ENCODE results near the gene ARHGEF9.
"Not testable (repeated sequence)": the region's sequence is repeated elsewhere in the genome, so short reads cannot be mapped to it uniquely, and the experiment has no call there.

The ARHGEF9 gene

DNA sequence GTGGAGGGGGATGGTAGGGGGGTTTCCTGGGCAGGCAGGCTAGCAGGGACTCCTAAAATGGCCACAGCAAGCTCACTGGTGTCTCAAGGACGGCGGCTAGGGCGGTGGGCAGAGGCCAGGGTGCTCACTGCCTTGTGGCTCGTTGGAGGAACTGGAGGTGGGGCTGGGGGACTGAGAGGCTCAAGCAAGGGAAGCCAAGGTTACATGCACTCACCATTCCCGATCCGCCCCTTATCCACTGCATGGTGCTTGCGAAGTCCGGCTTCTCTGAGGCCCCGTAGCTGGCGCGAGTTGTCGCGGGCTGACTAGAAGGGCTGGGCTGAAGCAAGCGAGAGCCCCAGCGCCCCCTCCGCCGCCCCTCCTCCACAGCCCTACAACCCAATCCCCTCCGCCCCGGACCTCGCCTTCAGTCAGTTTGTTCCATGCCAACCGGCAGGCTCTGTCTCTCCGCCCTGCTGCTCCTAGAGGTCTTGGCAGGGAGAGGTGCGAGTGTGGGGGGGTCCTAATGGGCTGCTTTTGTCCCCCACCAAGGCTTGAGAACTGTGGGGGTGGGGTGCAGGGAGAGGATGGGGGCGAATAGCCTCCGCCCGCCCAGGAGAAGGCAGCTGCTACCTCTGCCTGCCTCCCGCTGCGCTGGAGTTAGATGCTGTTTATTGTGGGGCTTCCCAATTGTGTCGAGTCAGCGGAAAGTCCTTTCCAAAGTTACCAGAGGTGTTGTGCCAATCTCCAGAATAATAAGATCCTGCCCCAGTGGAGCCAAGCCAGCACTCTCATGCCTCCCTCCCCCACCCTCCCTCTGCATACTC is at the start of gene ARHGEF9:
ARHGEF9 (minus strand) TSS at position 313 of the 806 bp plus-strand sequence; CDS start at position 244, 69 bp downstream.
- no peak for DNase-seq (ENCODE audit: low spot score)

DNA sequence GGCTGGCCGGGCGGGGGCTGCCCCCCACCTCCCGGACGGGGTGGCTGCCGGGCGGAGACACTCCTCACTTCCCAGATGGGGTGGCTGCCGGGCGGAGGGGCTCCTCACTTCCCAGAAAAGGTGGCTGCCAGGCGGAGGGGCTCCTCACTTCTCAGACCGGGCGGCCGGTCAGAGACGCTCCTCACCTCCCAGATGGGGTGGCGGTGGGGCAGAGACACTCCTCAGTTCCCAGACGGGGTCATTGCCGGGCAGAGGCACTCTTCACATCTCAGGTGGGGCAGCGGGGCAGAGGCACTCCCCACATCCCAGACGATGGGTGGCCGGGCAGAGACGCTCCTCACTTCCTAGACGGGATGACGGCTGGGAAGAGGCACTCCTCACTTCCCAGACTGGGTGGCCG is 40.4 kb upstream of the ARHGEF9 start:
- not testable (repeated sequence) for DNase-seq (ENCODE audit: low spot score)

DNA sequence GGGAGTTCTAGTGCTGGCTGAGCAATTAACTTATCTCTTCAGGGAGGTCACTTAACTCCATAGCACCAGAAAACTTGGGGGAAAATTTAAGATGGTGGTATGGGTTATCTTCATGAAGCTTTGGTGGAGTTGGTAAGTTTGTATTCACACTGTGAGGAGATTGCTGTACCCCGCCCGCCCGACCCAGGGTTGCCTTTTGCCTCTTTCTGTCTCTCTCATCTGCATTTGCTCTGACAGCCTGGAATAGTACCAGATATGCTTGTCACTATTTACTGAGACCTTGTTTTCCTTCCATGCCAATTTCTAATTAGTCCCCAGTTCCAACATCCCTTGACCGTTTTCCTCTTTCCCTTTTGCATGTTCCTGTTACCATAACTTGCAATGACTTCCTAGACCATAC is 33.1 kb upstream of the ARHGEF9 start:
- no peak for DNase-seq (ENCODE audit: low spot score)

DNA sequence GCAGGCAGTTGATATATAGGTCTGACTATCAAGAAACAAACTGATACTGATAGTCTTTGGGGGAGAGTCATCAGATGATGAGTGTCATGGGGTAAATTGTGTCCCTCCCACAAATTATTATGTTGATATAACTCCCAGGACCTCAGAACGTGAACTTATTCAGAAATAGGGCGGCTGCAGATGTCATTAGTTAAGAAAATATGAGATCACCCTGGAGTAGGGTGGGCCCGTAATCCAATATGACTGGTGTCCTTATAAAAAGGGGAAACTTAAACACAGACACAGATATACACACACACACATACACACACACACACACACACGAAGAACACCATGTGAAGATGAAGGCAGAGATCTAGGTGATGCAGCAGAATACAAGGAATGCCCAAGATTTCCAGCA is 32.7 kb upstream of the ARHGEF9 start:
- no peak for DNase-seq (ENCODE audit: low spot score)

DNA sequence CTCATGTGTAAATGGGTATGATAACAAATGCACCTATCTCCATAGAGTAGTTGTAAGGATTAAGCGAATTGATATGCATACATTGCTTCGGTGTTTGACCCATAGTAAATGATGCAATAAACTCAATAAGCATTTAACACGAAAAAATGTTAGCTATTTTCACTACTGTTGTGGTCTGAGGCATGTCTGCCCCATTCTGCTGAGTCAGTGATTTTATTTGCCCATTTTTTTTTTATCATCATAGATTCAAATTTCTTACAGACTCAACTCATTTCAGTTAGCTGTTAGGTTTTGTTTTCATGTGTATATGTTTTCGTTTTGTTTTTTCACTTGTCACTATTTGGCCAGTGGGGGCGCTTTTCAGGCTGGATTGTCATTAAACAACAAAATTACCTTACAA is 27.8 kb upstream of the ARHGEF9 start:
- DNase-seq (ENCODE audit: low spot score), result no peak

DNA sequence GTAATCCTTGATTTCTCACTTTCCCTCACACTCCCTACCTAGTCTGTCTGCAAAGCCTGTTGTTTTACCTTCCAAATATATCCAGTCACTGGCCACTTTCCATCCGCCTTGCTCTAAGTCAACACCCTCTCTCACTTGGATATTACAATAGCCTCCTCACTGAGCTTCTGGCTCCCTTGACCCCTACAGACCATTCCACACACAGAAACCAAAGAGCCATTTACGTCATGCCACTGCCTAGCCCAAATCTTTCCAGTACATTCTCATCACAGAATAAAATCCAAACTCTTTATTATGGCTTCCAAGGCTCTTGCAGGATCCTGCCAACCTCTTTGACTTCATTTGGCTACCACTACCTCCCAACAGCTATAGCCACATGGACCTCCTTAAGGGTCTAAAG is 25.7 kb upstream of the ARHGEF9 start:
- no peak for DNase-seq (ENCODE audit: low spot score)

DNA sequence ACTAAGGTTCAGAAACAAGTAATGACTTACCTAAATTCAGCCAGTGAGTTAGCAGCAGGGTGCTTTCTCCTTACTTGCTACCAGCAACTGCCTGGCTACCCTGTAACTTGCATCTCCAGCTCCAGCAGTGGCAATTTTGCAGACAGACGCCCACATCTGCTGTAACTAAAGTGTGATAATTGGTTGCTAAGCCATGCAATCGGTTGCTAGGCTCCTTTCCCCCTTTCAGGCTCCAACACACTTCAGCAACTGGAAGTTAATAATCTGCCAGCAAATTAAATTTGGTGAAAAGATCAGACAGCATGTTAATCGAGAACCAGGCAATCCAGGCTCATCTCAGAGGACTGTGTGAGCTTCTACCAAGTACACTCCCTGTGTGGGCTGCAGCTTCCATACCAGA is 24.2 kb upstream of the ARHGEF9 start:
- no peak for DNase-seq (ENCODE audit: low spot score)

DNA sequence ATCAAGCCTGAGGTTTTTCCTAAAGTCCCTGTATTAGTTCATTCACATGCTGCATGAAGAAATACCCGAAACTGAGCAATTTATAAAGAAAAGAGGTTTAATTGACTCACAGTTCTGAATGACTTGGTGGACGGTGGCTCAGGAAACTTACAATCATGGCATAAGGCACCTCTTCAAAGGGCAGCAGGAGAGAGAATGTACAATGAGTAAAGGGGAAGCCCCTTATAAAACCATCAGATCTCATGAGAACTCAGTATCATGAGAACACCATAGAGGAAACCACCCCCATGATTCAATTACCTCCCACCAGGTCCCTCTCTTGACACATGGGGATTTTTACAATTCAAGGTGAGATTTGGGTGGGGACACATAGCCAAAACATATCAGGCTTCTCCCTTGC is 10.4 kb upstream of the ARHGEF9 start:
- not testable (repeated sequence) for DNase-seq (ENCODE audit: low spot score)

DNA sequence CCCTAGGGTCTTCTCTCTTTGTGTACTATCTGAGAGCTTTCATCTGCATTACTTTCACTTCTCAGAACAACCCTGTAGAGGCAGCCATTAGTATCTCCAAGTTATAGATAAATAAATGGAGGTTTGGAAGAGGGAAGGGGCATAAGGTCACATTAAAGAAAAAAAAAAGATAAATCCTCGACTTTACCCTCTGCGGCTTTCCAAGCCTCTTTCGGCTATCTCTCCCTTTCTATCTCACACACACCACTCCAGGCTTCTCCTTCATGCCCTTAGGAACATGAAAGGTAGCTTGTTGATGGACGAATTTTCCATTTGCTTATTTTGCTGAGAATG is 660 bp upstream of the ARHGEF9 start:
- no peak for DNase-seq (ENCODE audit: low spot score)

DNA sequence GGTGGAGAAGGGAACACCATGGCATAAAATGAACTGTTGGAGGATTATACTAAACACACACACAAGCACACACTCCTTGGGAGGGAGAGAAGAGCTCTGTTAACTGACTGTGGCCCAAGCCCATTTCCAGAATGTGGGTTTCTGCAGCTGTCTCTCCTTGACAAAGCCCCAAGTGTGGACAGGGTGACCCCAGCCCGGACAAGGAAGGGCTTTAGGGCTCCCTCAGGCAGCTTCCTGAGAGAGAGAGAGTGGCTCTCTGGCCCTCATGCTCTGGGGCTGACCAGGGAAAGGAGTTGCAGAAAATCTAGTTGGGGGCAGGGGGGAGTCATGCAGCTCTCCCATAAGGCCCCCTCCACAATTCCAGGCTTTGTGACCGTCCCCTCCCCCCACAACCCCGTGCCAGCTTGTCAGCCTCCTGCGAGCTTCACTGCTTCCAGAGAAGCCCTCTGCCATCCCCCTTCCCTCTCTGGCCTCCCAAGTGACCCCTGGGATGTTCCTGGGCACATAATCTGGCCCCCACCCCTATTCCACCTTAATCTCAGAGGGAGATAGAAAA is 590 bp downstream of the ARHGEF9 start:
- DNase-seq (ENCODE audit: low spot score), result no peak

DNA sequence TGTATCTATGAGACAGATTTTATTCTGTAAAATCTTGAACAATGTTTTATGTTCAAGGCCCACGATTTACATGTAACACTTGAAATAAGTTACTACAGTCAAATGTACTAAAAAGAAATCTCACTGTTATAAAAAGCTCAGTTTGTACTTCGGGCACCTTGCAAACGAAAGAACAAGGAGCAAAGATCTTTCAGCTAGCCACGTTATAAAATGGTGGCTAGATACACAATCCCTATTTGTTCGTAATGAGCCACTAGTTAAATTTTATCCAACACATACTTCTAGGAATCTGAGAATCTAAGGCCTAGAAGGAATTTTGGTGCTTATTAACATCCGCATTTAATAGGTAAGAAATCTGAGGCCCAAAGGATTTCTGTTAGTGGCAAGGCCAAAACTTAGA is 2.5 kb downstream of the ARHGEF9 start:
- DNase-seq (ENCODE audit: low spot score), result no peak

DNA sequence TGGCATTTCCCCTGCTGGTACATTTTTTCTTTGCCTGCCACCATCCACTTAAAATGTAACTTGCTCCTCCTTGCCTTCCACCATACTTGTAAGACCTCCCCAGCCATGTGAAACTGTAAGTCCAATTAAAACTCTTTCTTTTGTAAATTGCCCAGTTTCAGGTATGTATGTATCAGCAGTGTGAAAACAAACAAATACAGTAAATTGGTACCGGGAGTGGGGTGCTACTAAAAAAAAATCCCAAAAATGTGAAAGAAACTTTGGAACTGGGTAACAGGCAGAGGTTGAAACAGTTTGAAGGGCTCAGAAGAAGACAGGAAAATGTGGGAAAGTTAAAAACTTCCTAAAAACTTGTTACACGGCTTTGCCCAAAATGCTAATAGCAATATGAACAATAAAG is 16.3 kb downstream of the ARHGEF9 start:
- DNase-seq (ENCODE audit: low spot score), result no peak

DNA sequence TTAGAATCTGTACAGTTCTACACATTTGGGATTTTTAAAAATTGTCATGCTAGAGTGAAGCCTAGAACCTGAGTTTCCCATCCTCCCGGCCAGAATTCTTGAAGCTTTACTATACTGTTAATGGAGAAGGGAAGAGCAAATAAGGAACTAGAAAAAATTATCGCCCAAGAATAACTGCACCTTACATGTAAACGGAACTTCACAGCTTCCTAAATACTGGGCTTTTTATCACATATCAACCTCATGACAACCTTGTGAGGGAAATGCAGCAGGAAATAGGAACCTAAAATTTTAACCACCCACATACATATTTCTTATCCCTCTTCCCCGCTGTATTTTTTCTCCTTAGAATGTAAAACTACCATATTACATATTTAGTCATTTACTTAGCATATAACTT is 19.3 kb downstream of the ARHGEF9 start:
- no peak for DNase-seq (ENCODE audit: low spot score)

DNA sequence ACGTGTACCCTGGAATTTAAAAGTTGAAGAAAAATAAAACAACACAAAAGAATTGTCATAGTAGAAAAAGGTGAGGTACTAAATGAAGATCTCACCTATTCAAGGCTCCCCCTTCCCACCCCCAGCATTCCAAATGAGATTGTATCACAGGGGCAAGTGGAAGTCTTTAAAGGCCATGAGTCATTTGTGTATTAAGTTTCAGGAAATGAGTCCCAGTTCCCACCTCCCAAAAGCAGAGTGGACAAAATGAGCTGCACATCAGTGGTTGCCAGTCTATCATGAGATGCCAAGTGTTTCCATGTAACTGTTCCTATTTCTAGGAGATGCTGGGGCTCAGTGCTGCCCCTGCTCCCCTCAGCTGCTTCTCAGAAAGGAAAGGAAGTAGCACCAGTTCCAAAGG is 20.1 kb downstream of the ARHGEF9 start:
- DNase-seq (ENCODE audit: low spot score), result no peak

DNA sequence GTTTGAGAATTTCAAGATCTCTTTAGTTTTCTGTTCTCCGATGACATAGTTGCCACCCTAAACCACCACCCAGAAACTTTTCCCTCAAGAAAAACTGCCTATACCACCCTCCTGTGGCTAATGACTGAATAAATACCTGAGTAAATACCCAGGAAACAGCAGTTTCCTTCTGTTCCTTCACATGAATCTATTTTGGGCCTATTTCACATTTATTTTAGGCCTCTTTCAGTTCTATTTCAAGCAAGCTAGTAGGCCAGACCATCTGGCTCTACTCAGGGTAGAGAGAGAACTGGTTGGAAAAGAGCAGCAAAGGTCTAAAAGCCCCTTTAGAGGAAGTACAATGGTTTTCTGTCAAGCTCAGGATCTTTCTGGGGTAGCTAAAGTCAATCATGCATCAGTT is 23.4 kb downstream of the ARHGEF9 start:
- peak; percentile 13 for DNase-seq (ENCODE audit: low spot score)

DNA sequence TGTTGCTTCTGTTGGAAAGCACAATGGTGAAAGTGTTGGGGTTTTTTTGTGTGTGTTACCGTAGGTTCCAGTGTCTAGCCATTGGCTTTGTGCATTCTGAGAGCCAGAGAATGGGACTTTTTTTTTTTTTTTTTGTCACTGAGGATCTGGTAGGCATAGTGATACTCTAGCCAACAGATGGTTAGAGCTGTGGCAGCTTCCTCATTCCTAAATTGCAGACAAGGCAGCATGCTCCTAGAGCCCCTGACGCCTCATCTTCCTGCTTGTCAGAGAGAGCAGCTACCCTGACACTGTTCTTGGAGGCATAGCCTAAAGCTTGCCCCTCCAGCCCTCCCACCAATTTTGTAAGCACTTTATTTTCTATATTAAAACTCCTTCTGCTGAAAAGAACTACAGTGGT is 27.0 kb downstream of the ARHGEF9 start:
- DNase-seq (ENCODE audit: low spot score), result no peak

DNA sequence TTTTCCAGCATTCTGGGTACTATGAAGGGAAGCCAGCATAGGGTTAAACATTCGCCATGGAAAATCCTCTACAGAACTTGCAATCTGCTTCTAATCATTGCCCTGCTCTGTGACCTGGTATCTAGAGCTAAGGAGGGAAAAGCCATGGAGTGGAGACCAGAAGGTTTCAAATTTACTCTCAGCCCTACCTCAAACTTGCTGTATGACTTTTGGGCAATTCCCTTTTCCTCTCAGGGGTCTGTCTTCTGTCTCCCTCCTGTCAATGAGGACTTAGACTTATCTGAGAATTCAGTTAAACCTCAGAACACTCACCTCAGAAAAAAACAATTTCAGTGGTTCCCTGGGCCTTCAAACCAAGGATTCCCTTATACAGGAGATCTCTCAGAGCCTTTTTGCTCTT is 29.1 kb downstream of the ARHGEF9 start:
- DNase-seq (ENCODE audit: low spot score), result no peak

DNA sequence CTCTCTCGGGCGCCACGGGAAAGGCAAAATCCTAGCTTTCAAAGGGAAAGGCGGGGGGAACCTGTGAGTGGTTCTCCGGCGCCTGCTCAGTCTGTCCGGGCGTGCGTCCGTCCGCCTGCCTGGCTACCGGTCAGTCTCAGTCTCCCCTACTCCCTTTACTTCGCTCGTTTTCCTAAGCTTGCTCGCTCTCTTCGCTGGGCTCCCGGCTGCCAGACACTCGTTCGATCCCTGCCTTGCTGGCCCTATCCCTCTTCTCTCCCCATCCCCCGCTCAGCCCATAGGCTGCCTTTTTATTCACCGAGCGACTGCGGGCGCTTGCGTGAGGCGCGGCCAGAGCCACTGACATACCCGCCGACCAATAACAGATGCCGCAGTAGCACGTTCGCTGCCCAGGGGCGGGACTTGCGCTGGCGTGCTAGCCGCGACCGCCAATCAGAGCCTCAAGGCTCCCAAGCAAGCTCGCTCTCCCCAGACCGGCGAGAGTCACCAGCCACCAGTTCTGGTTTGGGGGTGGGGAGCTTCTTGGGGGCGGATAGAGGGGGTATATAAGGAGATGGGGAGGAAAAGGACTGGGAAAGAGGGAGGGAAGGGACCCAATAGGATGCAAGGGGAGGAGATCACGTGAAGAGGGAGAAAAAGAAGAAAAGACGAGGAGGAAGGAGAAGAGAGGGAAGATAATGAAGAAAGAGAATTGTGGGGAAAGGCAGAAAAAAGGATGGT is 30.0 kb downstream of the ARHGEF9 start:
- DNase-seq (ENCODE audit: low spot score), result peak; percentile 89

DNA sequence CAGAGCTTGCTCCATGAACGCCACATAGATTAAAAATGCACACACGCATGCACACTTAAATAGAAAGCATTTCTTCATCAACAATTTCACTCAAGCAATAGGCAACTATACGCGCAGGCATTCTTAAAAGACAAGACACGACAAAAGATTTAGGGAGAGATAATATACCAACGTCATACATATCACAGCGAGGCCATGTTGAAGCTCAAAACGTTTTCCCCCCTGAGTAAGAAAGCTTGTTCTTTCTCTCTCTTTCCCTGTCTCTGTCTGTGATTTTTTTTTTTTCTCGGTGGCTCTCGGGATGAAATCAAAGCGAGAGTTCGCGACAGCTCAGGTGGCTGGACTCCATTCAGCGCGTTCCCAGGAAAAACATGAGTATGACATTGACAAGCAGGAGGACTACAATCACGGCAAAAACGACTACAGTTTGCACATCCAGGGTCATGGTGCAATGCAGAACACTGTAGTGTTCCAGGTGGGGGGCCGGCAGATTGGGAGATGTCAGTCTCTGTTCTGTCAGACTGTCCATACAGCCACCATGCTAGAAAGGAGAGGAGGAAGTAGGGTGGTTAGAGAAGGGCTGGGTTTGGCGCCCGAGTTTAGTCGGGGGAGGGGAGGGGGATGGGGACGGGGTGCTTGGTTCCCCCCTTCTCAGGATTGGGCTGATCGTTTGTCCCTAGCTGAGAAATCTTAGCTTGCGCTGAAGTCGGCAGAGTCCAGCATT is 30.7 kb downstream of the ARHGEF9 start:
- peak; percentile 38 for DNase-seq (ENCODE audit: low spot score)

DNA sequence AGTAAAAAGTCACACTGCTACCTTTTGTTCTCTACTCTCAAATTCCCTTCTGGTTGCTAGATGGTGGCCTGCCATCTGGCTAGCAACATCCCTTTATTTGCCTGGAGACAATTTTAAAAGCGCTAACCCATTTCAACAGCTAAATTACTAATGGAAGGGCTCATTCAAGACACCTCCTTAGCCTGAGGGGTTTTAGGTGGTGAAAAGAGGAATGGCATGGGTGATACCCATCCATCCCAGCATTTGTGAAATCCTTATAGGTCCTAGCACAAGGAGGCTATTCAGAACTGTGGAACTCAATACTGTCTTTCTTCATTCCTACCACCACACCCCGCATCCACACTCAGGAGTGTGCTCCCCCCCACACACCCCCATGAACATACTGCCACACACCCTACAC is 33.5 kb downstream of the ARHGEF9 start:
- DNase-seq (ENCODE audit: low spot score), result no peak

DNA sequence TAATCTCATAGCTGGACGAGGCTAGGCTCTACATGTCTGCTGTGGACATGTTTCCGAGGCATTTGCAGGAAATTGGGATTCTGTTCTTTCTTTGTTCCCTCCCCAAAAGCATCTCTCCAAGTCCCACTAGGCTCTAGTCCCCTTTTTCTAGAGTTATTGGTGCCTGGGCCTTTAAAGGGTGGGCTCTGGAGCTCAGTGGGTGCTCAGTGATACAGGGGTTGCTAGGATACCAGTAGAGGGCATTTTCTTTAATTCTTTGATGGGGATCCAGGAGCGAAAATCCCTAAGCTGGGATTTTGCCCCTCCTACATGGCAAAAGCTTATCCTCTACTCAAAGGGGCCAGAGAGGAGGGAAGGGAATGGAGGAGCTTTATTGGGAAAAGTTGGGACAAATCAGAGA is 34.2 kb downstream of the ARHGEF9 start:
- DNase-seq (ENCODE audit: low spot score), result no peak

DNA sequence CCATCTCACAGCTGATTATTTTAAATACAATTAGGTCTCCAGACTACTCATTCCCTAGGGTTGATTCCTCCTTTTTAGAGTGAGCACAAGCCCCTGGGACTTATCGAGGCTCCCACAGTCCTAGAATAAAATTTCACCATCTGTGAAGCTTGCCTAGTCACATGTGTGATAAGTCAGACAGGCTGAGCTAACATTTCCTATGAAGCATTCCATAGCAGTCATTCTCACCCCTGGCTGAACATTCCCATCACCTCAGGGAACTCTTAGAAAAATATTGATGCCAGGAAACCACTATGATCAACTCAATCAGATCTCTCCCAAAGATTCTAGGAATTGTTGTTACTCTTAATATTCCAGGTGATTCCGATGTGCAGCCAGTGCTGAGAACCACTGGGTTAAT is 37.7 kb downstream of the ARHGEF9 start:
- no peak for DNase-seq (ENCODE audit: low spot score)

DNA sequence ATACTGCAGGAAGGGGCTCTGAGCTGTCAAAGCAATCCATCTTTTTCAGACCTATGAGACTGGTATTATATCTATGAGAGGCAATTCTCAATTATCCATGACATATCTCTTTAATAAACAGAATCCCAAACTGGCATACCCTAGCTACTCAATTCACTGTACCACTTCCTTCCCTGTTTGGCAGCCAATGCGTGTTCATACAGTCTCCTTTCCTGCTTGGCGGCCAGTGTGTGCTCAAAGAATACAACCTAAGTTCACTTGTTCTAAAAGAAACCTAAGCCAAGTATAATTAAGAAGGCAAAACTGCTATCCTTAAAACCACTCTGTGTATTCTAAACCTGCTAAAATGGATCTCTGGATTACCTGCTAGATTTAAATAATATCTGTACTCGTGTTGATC is 38.3 kb downstream of the ARHGEF9 start:
- DNase-seq (ENCODE audit: low spot score), result no peak
